Measurements from ENCODE around the gene TGFBR3L.

GRCh38 chr19:7881910-7882309 lies 32.7 kb upstream of the TGFBR3L start:
- no peak for TF ChIP-seq POLR2A (IDR thresholded peaks at IDR 0.05)
- TF ChIP-seq CTCF (IDR thresholded peaks at IDR 0.05) = no peak
- no peak for TF ChIP-seq EP300 (IDR thresholded peaks at IDR 0.05)

Data from tibial nerve (tissue), 4 donors.